ENCODE data around the gene LTK.

GRCh38 chr15:41562244-41562643 is 48.6 kb upstream of the LTK start:
- no peak for TF ChIP-seq CTCF (IDR thresholded peaks at IDR 0.05; ENCODE audit: low read length)
- TF ChIP-seq EZH2 (optimal IDR thresholded peaks at IDR 0.05; ENCODE audit: low read depth, low read length) = no peak

All from MM.1S (cell line).